ENCODE data around the gene CTNND2. TPM values are rescaled to one million over a fixed set of nuclear protein-coding genes. Genes with fewer than 3 reads are reported as not detected.
"Not testable (repeated sequence)": the region's sequence is repeated elsewhere in the genome, so short reads cannot be mapped to it uniquely, and the experiment has no call there.

CTNND2 gene
- total RNA-seq, 2 experiments from 2014 or later = 0.20 TPM; not detected in 1

- H3K27me3 Mint-ChIP-seq = no peaks in the 10 kb centered on the region
- CTCF ChIA-PET = no interaction called here
- intact Hi-C loops (cut with DNase I, micrococcal nuclease) = no loop called here
Observed at GRCh38 chr5:11422342-11422741, 481.9 kb downstream of the CTNND2 start.

DNA sequence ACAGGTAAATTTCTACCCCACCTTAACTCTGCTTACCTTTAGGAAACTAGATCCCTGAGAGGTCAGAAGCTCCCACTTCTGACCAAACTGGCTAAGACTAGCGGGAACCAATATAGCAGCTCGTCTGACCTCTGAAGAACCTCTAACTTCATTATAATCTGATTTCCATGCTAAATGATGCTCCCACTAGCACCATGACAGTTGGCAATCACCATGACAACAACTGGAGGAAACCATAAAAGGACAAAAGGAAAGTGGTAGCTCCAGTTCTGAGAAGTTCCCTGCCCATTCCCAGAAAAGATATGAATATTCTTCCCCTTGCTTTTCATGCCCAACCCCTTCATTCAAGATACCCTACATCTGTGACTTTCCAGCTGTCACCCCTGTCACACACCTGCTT is 483.3 kb downstream of the CTNND2 start:
- H3K36me3 ChIP-seq (ENCODE audit: insufficient read depth, low read length) = no peaks in the 10 kb centered on the region
- Mint-ChIP-seq H3K27ac (no peak overlapping the region), H3K4me1 (ENCODE audit: low read depth) (no peaks in the 10 kb centered on the region), H3K9me3 (peaks cover 3% of the 10 kb centered on the region), H3K36me3 (ENCODE audit: low read depth) (no peaks in the 10 kb centered on the region), H3K4me3 (no peak overlapping the region), H3K27me3 (no peaks in the 10 kb centered on the region)
- H3K27me3 ChIP-seq (ENCODE audit: control insufficient read depth in 1 of 2, insufficient read depth in 2 of 2, low read length in 2 of 2) = no peaks in the 10 kb centered on the region
- TF ChIP-seq CTCF (IDR thresholded peaks at IDR 0.05) = no peak
- no peaks in the 10 kb centered on the region for H3K9me3 ChIP-seq (ENCODE audit: control insufficient read depth in 1 of 2, insufficient read depth in 1 of 2, low read length in 2 of 2)
- no peaks in the 10 kb centered on the region for H3K4me1 ChIP-seq (ENCODE audit: insufficient read depth, low read length)
- POLR2A ChIA-PET = no interaction called here
- CTCF ChIA-PET = no interaction called here
- H3K4me3 ChIP-seq (ENCODE audit: low read length) = no peak overlapping the region
- ATAC-seq (ENCODE audit: poor library complexity) (no peak), DNase-seq (no peak)
- H3K27ac ChIP-seq (ENCODE audit: low read depth in 1 of 2, low read length in 2 of 2) = no peak overlapping the region
- intact Hi-C loops (cut with DNase I, micrococcal nuclease) = no loop called here

More at GRCh38 chr5:11422342-11422741, 481.9 kb downstream of the CTNND2 start:
- Mint-ChIP-seq H3K4me1 (ENCODE audit: low read depth) (no peaks in the 10 kb centered on the region), H3K27ac (no peak overlapping the region), H3K9me3 (peaks cover 2% of the 10 kb centered on the region), H3K36me3 (ENCODE audit: low read depth) (no peaks in the 10 kb centered on the region), H3K4me3 (no peak overlapping the region)
- TF ChIP-seq CTCF (IDR thresholded peaks at IDR 0.05) = no peak
- H3K9me3 ChIP-seq (ENCODE audit: control insufficient read depth in 1 of 2, insufficient read depth in 1 of 2, low read length in 2 of 2) = no peaks in the 10 kb centered on the region
- H3K27ac ChIP-seq (ENCODE audit: low read depth in 1 of 2, low read length in 2 of 2) = no peak overlapping the region
- no peaks in the 10 kb centered on the region for H3K36me3 ChIP-seq (ENCODE audit: insufficient read depth, low read length)
- ATAC-seq (ENCODE audit: poor library complexity) = no peak
- no peak overlapping the region for H3K4me3 ChIP-seq (ENCODE audit: low read length)
- DNase-seq = no peak
- H3K4me1 ChIP-seq (ENCODE audit: insufficient read depth, low read length) = no peaks in the 10 kb centered on the region
- POLR2A ChIA-PET = no interaction called here
- H3K27me3 ChIP-seq (ENCODE audit: control insufficient read depth in 1 of 2, insufficient read depth in 2 of 2, low read length in 2 of 2) = no peaks in the 10 kb centered on the region

DNA sequence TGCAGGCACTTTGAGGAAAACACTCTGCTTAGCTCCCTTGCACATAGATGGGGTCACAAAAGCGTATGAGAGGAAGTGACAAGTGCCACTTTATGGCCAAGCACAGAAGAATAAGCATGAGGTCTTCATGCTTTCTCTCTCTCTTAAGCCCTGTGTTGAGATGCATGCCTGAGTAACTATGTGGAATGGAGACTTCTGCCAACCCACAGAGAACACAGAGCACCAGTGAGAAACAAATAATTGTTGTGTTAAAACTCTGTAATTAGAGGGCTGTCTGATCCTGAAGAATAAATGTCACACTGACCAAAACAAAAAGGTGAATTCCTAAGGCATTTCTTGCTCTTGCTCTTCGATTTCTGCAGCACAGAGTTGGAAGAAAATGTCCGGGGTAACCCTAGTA is 488.5 kb downstream of the CTNND2 start:
- POLR2A ChIA-PET = no interaction called here

GRCh38 chr5:11414732-11415131 is 489.5 kb downstream of the CTNND2 start:
- H3K4me1 Mint-ChIP-seq (ENCODE audit: low read depth); H3K4me1 ChIP-seq (ENCODE audit: insufficient read depth, low read length); H3K4me3 Mint-ChIP-seq; H3K4me3 ChIP-seq (ENCODE audit: low read length); ATAC-seq (ENCODE audit: poor library complexity); H3K27ac ChIP-seq (ENCODE audit: low read depth in 1 of 2, low read length in 2 of 2); H3K27ac Mint-ChIP-seq; DNase-seq; H3K27me3 Mint-ChIP-seq; H3K36me3 Mint-ChIP-seq (ENCODE audit: low read depth); H3K9me3 ChIP-seq (ENCODE audit: control insufficient read depth in 1 of 2, insufficient read depth in 1 of 2, low read length in 2 of 2); POLR2A ChIA-PET; CTCF ChIA-PET; intact Hi-C loops (cut with DNase I, micrococcal nuclease); H3K36me3 ChIP-seq (ENCODE audit: insufficient read depth, low read length); H3K27me3 ChIP-seq (ENCODE audit: control insufficient read depth in 1 of 2, insufficient read depth in 2 of 2, low read length in 2 of 2); H3K9me3 Mint-ChIP-seq: not testable (repeated sequence)

More for the DNA sequence above, 488.5 kb downstream of the CTNND2 start:
- Histone ChIP-seq H3K4me1 (ENCODE audit: insufficient read depth, low read length) (no peaks in the 10 kb centered on the region), H3K27me3 (ENCODE audit: control insufficient read depth in 1 of 2, insufficient read depth in 2 of 2, low read length in 2 of 2) (no peaks in the 10 kb centered on the region), H3K4me3 (ENCODE audit: low read length) (no peak overlapping the region), H3K9me3 (ENCODE audit: control insufficient read depth in 1 of 2, insufficient read depth in 1 of 2, low read length in 2 of 2) (no peaks in the 10 kb centered on the region), H3K27ac (ENCODE audit: low read depth in 1 of 2, low read length in 2 of 2) (no peak overlapping the region), H3K36me3 (ENCODE audit: insufficient read depth, low read length) (no peaks in the 10 kb centered on the region)
- intact Hi-C loops (cut with DNase I, micrococcal nuclease) = no loop called here
- no peak overlapping the region for H3K4me3 Mint-ChIP-seq
- ATAC-seq (ENCODE audit: poor library complexity) = no peak
- peaks cover 3% of the 10 kb centered on the region for H3K9me3 Mint-ChIP-seq
- H3K27ac Mint-ChIP-seq = no peak overlapping the region
- DNase-seq = no peak
- CTCF ChIA-PET = no interaction called here
- no peak for TF ChIP-seq CTCF (IDR thresholded peaks at IDR 0.05)
- no peaks in the 10 kb centered on the region for H3K36me3 Mint-ChIP-seq (ENCODE audit: low read depth)
- no peaks in the 10 kb centered on the region for H3K4me1 Mint-ChIP-seq (ENCODE audit: low read depth)
- H3K27me3 Mint-ChIP-seq = no peaks in the 10 kb centered on the region

All from CD4-positive, alpha-beta T cell (primary cell).